GM13976 (cell line): Measurements from ENCODE around the gene COA3.

Source experiments
- DNase-seq: peaks from one replicate; pipeline ENCODE4 v3.0.0; 2012; ENCODE audit warnings: low spot score
- CTCF ChIP-seq: IDR thresholded peaks from 2 replicates; pipeline ENCODE4 v1.5.1; 2012; ENCODE audit warnings: borderline replicate concordance, mild to moderate bottlenecking; ENCODE audit not compliant: insufficient read depth; ENCODE audit errors: extremely low read depth, missing control alignments, control extremely low read depth
- in situ Hi-C: fragments of 300-500 bp; cut with MboI; formaldehyde crosslinking; loops from one replicate; pipeline ENCODE4 v1.12.0; 2022; ENCODE audit warnings: low sequenced_read_pairs, mixed read lengths, inconsistent platforms; ENCODE audit not compliant: unreplicated experiment

Gene COA3

GRCh38 chr17:42783062-42783790, 15.3 kb downstream of the COA3 start:
- TF ChIP-seq CTCF = no peak
- no peak for DNase-seq
- in situ Hi-C loops = no loop called here

GRCh38 chr17:42782166-42783061, 16.1 kb downstream of the COA3 start:
- in situ Hi-C loops = no loop called here
- TF ChIP-seq CTCF = no peak
- no peak for DNase-seq

GRCh38 chr17:42781639-42782165, 16.8 kb downstream of the COA3 start:
- in situ Hi-C loops = no loop called here
- no peak for TF ChIP-seq CTCF
- DNase-seq = no peak

- in situ Hi-C loops = no loop called here
- no peak for TF ChIP-seq CTCF
- no peak for DNase-seq
These were observed 17.5 kb downstream of the COA3 start for GRCh38 chr17:42780851-42781638.

- no peak for TF ChIP-seq CTCF
- no peak for DNase-seq
- in situ Hi-C loops = no loop called here
These were observed 18.3 kb downstream of the COA3 start, which contains the start of gene WNK4 for GRCh38 chr17:42779936-42780850. TSS of gene WNK4 (plus strand) at chr17:42780610. CDS start at chr17:42780699, 89 bp downstream.
